A673 (cell line): Measurements from ENCODE around the gene HBS1L.

Source experiments
- EZH2 ChIP-seq: fragments of 200-600 bp; sonication (generic); IDR thresholded peaks from 2 replicates; pipeline ENCODE4 v1.6.1; 2017; ENCODE audit warnings: borderline replicate concordance, low read depth, mild to moderate bottlenecking, mixed read lengths, antibody characterized with exemption, low read length; ENCODE audit not compliant: poor library complexity, severe bottlenecking
- TF ChIP-seq, protein P1 (sequence below): fragments of 300-800, 200-600 bp; sonication (generic); conservative IDR thresholded peaks from 2 replicates; pipeline ENCODE4 v1.5.1; 2017; ENCODE audit warnings: low read depth, mild to moderate bottlenecking, antibody characterized with exemption, low read length, moderate library complexity, mixed read lengths

DNA sequence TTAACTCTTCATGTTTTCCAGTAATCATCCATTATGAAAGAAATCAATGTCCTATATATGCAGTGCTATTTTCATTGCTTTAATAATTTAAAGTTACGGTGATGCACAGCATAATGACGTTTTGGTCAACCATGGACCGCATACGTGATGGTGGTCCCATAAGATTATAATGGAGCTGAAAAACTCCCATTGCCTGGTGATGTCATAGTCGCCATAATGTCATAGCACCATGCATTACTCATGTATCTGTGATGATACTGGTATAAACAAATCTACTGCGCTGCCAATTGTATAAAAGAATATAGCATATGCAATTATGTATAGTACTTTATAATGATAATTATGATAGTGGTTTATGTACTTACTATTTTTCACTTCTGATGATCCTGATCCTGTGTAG, 62.5 kb downstream of the HBS1L start:
- TF ChIP-seq, protein P1, sequence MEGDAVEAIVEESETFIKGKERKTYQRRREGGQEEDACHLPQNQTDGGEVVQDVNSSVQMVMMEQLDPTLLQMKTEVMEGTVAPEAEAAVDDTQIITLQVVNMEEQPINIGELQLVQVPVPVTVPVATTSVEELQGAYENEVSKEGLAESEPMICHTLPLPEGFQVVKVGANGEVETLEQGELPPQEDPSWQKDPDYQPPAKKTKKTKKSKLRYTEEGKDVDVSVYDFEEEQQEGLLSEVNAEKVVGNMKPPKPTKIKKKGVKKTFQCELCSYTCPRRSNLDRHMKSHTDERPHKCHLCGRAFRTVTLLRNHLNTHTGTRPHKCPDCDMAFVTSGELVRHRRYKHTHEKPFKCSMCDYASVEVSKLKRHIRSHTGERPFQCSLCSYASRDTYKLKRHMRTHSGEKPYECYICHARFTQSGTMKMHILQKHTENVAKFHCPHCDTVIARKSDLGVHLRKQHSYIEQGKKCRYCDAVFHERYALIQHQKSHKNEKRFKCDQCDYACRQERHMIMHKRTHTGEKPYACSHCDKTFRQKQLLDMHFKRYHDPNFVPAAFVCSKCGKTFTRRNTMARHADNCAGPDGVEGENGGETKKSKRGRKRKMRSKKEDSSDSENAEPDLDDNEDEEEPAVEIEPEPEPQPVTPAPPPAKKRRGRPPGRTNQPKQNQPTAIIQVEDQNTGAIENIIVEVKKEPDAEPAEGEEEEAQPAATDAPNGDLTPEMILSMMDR: no peak
- no peak for TF ChIP-seq EZH2
